Activated CD4-positive, alpha-beta T cell treated with anti-CD3 and anti-CD28 coated beads for 4 hours (primary cell): ENCODE measurements around the gene KRTAP20-2.

Source experiments
- DNase-seq, 2 donors: peaks; one replicate each; pipeline ENCODE4 v3.0.0-alpha.2; 2020

KRTAP20-2 gene

GRCh38 chr21:30634906-30635305 lies at the start of gene KRTAP20-2:
KRTAP20-2 (plus strand) TSS chr21:30635206; CDS start chr21:30635264, 58 bp downstream.
- DNase-seq: no peak

- DNase-seq: no peak
Measured at GRCh38 chr21:30590297-30590696, 44.7 kb upstream of the KRTAP20-2 start, which contains the start of gene KRTAP22-2. KRTAP22-2 (minus strand) TSS chr21:30590397.

GRCh38 chr21:30592140-30592539 lies 42.9 kb upstream of the KRTAP20-2 start, which contains the start of gene KRTAP6-3:
KRTAP6-3 (plus strand) TSS chr21:30592440; CDS start chr21:30592446, 6 bp downstream.
- DNase-seq: no peak

- no peak for DNase-seq
Measured at GRCh38 chr21:30598802-30599201, 36.2 kb upstream of the KRTAP20-2 start, which contains the start of gene KRTAP6-2. KRTAP6-2 (minus strand) TSS chr21:30598902; CDS start chr21:30598874, 28 bp downstream.

GRCh38 chr21:30600787-30601186 lies 34.2 kb upstream of the KRTAP20-2 start, which contains the start of gene KRTAP22-1:
KRTAP22-1 (plus strand) TSS chr21:30601087.
- no peak for DNase-seq

- DNase-seq: no peak
Measured at GRCh38 chr21:30605968-30606367, 29.0 kb upstream of the KRTAP20-2 start.

GRCh38 chr21:30612132-30612531 lies 22.9 kb upstream of the KRTAP20-2 start:
- no peak for DNase-seq

GRCh38 chr21:30613836-30614235 lies 21.2 kb upstream of the KRTAP20-2 start, which contains the start of gene KRTAP6-1:
KRTAP6-1 (minus strand) TSS chr21:30613930; CDS start chr21:30613904, 26 bp downstream.
- no peak for DNase-seq

- no peak for DNase-seq
Measured at GRCh38 chr21:30615199-30615598, 19.8 kb upstream of the KRTAP20-2 start.

GRCh38 chr21:30616125-30616524 lies 18.9 kb upstream of the KRTAP20-2 start, which contains the start of gene KRTAP20-1:
KRTAP20-1 (plus strand) TSS chr21:30616425; CDS start chr21:30616455, 30 bp downstream.
- DNase-seq: no peak

- no peak for DNase-seq
Measured at GRCh38 chr21:30620080-30620479, 14.9 kb upstream of the KRTAP20-2 start.

- no peak for DNase-seq
Measured at GRCh38 chr21:30620522-30620921, 14.5 kb upstream of the KRTAP20-2 start, which contains the start of gene KRTAP20-4. KRTAP20-4 (plus strand) TSS chr21:30620627.

GRCh38 chr21:30623362-30623761 lies 11.6 kb upstream of the KRTAP20-2 start:
- no peak for DNase-seq

GRCh38 chr21:30625449-30626165 lies 9.4 kb upstream of the KRTAP20-2 start:
- no peak for DNase-seq

GRCh38 chr21:30628109-30628508 lies 6.9 kb upstream of the KRTAP20-2 start:
- no peak for DNase-seq

GRCh38 chr21:30629200-30629599 lies 5.8 kb upstream of the KRTAP20-2 start:
- no peak for DNase-seq

- no peak for DNase-seq
Measured at GRCh38 chr21:30638686-30639085, 3.7 kb downstream of the KRTAP20-2 start.

GRCh38 chr21:30642564-30642963 lies 7.6 kb downstream of the KRTAP20-2 start, which contains the start of gene KRTAP20-3:
KRTAP20-3 (plus strand) TSS chr21:30642864.
- DNase-seq: no peak

- DNase-seq: no peak
Measured at GRCh38 chr21:30646904-30647414, 12.0 kb downstream of the KRTAP20-2 start.

- no peak for DNase-seq
Measured at GRCh38 chr21:30652891-30653290, 17.9 kb downstream of the KRTAP20-2 start.

- DNase-seq: no peak
Measured at GRCh38 chr21:30668776-30669175, 33.8 kb downstream of the KRTAP20-2 start.

- no peak for DNase-seq
Measured at GRCh38 chr21:30672985-30673650, 38.1 kb downstream of the KRTAP20-2 start.

- DNase-seq: no peak
Measured at GRCh38 chr21:30674312-30674711, 39.3 kb downstream of the KRTAP20-2 start.
